Keratinocyte (primary cell): ENCODE data around the gene SPATC1L. TPM values are rescaled to one million over a fixed set of nuclear protein-coding genes. Genes with fewer than 3 reads are reported as not detected.

Source experiments
- DNase-seq: peaks from one replicate; pipeline ENCODE4 v3.0.0-alpha.2; 2011; ENCODE audit warnings: low read depth, missing footprints, low spot score
- FAIRE-seq: peaks from 2 replicates; lab custom pipeline; 2011; peaks lifted over from hg19 to GRCh38; lab: Jason Lieb, UNC
- H2AFZ ChIP-seq: 2 replicates; pipeline ENCODE4 v1.6.0; 2012; ENCODE audit warnings: low read length, control low read depth, inconsistent platforms; ENCODE audit not compliant: control insufficient read depth
- H3K27ac ChIP-seq: 2 replicates; pipeline ENCODE4 v1.5.1; 2011; ENCODE audit warnings: low read length; ENCODE audit not compliant: control insufficient read depth, insufficient read depth
- H3K27me3 ChIP-seq: 3 replicates; pipeline ENCODE4 v1.6.0; 2011; ENCODE audit warnings: low read length; ENCODE audit not compliant: control insufficient read depth, insufficient read depth; ENCODE audit errors: extremely low read depth
- H3K36me3 ChIP-seq, 2 experiments: 2 replicates in 1 of 2; 3 replicates in 1 of 2; pipeline ENCODE4 v1.5.1; 2011; ENCODE audit warnings: low read length in 2 of 2, mild to moderate bottlenecking in 1 of 2; ENCODE audit not compliant: control insufficient read depth in 2 of 2, insufficient read depth in 2 of 2; ENCODE audit errors: extremely low read depth in 1 of 2
- H3K4me1 ChIP-seq: 3 replicates; pipeline ENCODE4 v1.5.1; 2011; ENCODE audit warnings: low read length; ENCODE audit not compliant: control insufficient read depth, insufficient read depth; ENCODE audit errors: extremely low read depth
- H3K4me2 ChIP-seq: 3 replicates; pipeline ENCODE4 v1.6.0; 2011; ENCODE audit warnings: low read depth, low read length; ENCODE audit not compliant: control insufficient read depth, insufficient read depth; ENCODE audit errors: extremely low read depth
- H3K4me3 ChIP-seq, 3 experiments: fragments of 200-600 bp in 1 of 3; sonication (generic) in 1 of 3; 2 replicates in 2 of 3; 3 replicates in 1 of 3; pipeline ENCODE4 v1.5.1; 2011 to 2016; ENCODE audit warnings: low read length in 3 of 3, mild to moderate bottlenecking in 3 of 3, control low read depth in 2 of 3, inconsistent platforms in 1 of 3, low read depth in 1 of 3, mixed read lengths in 1 of 3, mixed run types in 1 of 3, moderate library complexity in 1 of 3; ENCODE audit not compliant: control insufficient read depth in 2 of 3, insufficient read depth in 2 of 3; ENCODE audit errors: extremely low read depth in 1 of 3
- H3K79me2 ChIP-seq: 2 replicates; pipeline ENCODE4 v1.6.0; 2012; ENCODE audit warnings: low read length; ENCODE audit not compliant: control insufficient read depth, insufficient read depth
- H3K9ac ChIP-seq: 3 replicates; pipeline ENCODE4 v1.6.0; 2011; ENCODE audit warnings: low read length; ENCODE audit not compliant: control insufficient read depth, insufficient read depth; ENCODE audit errors: extremely low read depth
- H3K9me1 ChIP-seq: 3 replicates; pipeline ENCODE4 v1.6.0; 2011; ENCODE audit warnings: low read length; ENCODE audit not compliant: control insufficient read depth, insufficient read depth; ENCODE audit errors: extremely low read depth
- H3K9me3 ChIP-seq: 2 replicates; pipeline ENCODE4 v1.5.1; 2012; ENCODE audit warnings: low read depth, low read length; ENCODE audit not compliant: control insufficient read depth
- H4K20me1 ChIP-seq: 3 replicates; pipeline ENCODE4 v1.6.0; 2011; ENCODE audit warnings: low read length; ENCODE audit not compliant: control insufficient read depth, insufficient read depth; ENCODE audit errors: extremely low read depth
- CTCF ChIP-seq, 3 experiments: IDR thresholded peaks in 1 of 3; conservative IDR thresholded peaks in 1 of 3; optimal IDR thresholded peaks in 1 of 3; 2 replicates in 2 of 3; 3 replicates in 1 of 3; pipeline versions ENCODE3 to v1.5.1; 2011; ENCODE audit warnings: low read length in 3 of 3, mild to moderate bottlenecking in 3 of 3, moderate library complexity in 2 of 3, control low read depth in 1 of 3, inconsistent platforms in 1 of 3; ENCODE audit not compliant: insufficient read depth in 2 of 3; ENCODE audit errors: extremely low read depth in 1 of 3
- EZH2 ChIP-seq: IDR thresholded peaks from one replicate; pipeline ENCODE4 v1.6.1; 2012; ENCODE audit warnings: inconsistent platforms, mild to moderate bottlenecking, low read length, moderate library complexity
- dilution Hi-C: fragments of 300-500 bp; cut with MboI; formaldehyde crosslinking; loops from one replicate; pipeline ENCODE4 v1.7.0; 2020; ENCODE audit warnings: low sequenced_read_pairs; ENCODE audit not compliant: extremely low pct_ligation_motif_present
- polyA plus RNA-seq, 5 experiments: library from polyadenylated mRNA; depleted of rRNA in 3 of 5; stranded (reverse) in 3 of 5; stranded (forward) in 1 of 5; unstranded in 1 of 5; fragments of >200 nt; gene quantifications; 1 replicate in 1 of 5; 2 replicates in 3 of 5; 3 replicates in 1 of 5; pipeline versions ENCODE4 v1.2.1 to v1.2.3, GENCODE V29; 2011 to 2012; ENCODE audit warnings: missing spikeins in 2 of 5, low read depth in 1 of 5, low replicate concordance in 1 of 5

The SPATC1L gene
- polyA plus RNA-seq, 1 donor (not counting 4 experiments of a cell fraction or from before 2014, with no cell fraction given): 1.3 TPM

- no peak overlapping the region for H3K27ac ChIP-seq
- H3K9ac ChIP-seq: no peak overlapping the region
- H3K9me3 ChIP-seq: no peaks in the 10 kb centered on the region
- DNase-seq (no peak), FAIRE-seq (no peak)
- H3K36me3 ChIP-seq: no peaks in the 10 kb centered on the region
- H2AFZ ChIP-seq: no peak overlapping the region
- no peaks in the 10 kb centered on the region for H3K79me2 ChIP-seq
- TF ChIP-seq CTCF (optimal IDR thresholded peaks at IDR 0.05 in 1 of 3, IDR thresholded peaks at IDR 0.05 in 1 of 3, conservative IDR thresholded peaks at IDR 0.05 in 1 of 3; ENCODE audit: extremely low read depth in 1 of 3, insufficient read depth in 2 of 3, low read length in 3 of 3) (no peak), EZH2 (no peak)
- H3K4me1 ChIP-seq: no peaks in the 10 kb centered on the region
- H3K9me1 ChIP-seq: no peaks in the 10 kb centered on the region
- dilution Hi-C loops: no loop called here
- H3K4me2 ChIP-seq: no peak overlapping the region
- H3K4me3 ChIP-seq: no peak overlapping the region
- no peaks in the 10 kb centered on the region for H3K27me3 ChIP-seq
- no peaks in the 10 kb centered on the region for H4K20me1 ChIP-seq
Observed at GRCh38 chr21:46124926-46125845, 59.1 kb downstream of the SPATC1L start.

GRCh38 chr21:46124083-46124925, 60.0 kb downstream of the SPATC1L start:
- Histone ChIP-seq H3K4me1 (no peaks in the 10 kb centered on the region), H3K9ac (no peak overlapping the region), H2AFZ (no peak overlapping the region), H3K79me2 (no peaks in the 10 kb centered on the region), H3K4me2 (no peak overlapping the region), H3K4me3 (no peak overlapping the region), H3K9me1 (no peaks in the 10 kb centered on the region), H4K20me1 (no peaks in the 10 kb centered on the region), H3K27ac (no peak overlapping the region), H3K36me3 (no peaks in the 10 kb centered on the region), H3K9me3 (no peaks in the 10 kb centered on the region), H3K27me3 (no peaks in the 10 kb centered on the region)
- DNase-seq (no peak), FAIRE-seq (no peak)
- dilution Hi-C loops: no loop called here
- TF ChIP-seq CTCF (optimal IDR thresholded peaks at IDR 0.05 in 1 of 3, IDR thresholded peaks at IDR 0.05 in 1 of 3, conservative IDR thresholded peaks at IDR 0.05 in 1 of 3; ENCODE audit: extremely low read depth in 1 of 3, insufficient read depth in 2 of 3, low read length in 3 of 3): no peak
- no peak for TF ChIP-seq EZH2
